Left lobe of liver (tissue), 2 donors: ENCODE data around the gene FIBP. TPM values are rescaled to one million over a fixed set of nuclear protein-coding genes. Genes with fewer than 3 reads are reported as not detected.

ENCODE experiments used
- ATAC-seq: fragments of 200-7000 bp; cut with Tn5 transposase; one replicate; pipeline ENCODE4 v1.9.1; 2020; ENCODE audit warnings: mild to moderate bottlenecking, moderate library complexity
- DNase-seq: peaks from one replicate; pipeline ENCODE4 v3.0.0-alpha.2; 2020; ENCODE audit warnings: low spot score
- total RNA-seq: library from RNA; stranded (reverse); gene quantifications from one replicate; pipeline ENCODE4 v1.2.1, GENCODE V29; 2021
- donor health status: DM: no; HTN: no; CAD: no; lungs with moderate emphysema.
- donor health status: DM: no; HTN: yes; CAD: no.

The FIBP gene
- total RNA-seq, 1 donor from 2014 or later, result 20.3 TPM

DNA sequence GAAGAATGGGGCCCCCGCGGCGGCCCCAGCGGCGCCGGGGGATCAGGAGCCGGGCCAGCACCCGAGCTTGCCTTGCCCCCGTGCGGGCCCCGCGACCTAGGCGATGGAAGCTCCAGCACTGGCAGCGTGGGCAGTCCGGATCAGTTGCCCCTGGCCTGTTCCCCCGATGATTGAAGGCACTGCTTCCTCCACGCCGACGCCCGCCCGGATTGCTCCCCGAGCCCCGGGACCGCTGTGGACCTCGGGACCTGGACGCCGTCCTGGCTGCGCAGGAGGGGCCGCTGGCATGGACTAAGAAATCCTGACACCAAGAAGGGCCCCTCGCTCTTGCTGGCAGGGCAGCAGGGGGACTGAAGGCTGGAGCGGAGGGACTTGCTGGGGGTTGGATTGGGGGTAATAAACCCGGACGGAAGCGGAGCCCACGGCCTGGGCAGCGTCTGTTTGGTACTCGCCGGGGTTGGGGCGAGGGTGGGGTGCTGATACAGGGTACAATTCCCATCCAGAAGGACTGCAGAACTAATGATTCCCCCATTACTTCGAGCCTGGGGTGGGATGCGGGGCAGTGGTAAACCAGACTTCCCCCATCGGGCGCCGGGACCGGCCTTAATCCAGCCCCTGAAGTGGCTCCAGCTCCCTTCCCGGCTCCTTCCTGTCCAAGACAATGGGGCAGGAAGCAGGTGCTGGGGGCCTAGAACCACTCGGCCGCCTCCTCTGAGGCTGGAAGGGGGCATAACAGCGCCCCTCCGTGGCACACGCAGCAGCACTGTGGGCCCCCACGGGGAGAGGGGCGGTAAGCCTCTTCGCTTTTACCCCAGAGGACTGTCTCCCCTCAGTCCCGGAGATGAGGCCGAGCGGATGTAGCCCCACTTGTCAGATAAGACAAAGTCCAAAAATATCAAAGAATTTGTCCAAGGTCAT, 3.2 kb upstream of the FIBP start:
- no peak for DNase-seq
- ATAC-seq, result no peak

DNA sequence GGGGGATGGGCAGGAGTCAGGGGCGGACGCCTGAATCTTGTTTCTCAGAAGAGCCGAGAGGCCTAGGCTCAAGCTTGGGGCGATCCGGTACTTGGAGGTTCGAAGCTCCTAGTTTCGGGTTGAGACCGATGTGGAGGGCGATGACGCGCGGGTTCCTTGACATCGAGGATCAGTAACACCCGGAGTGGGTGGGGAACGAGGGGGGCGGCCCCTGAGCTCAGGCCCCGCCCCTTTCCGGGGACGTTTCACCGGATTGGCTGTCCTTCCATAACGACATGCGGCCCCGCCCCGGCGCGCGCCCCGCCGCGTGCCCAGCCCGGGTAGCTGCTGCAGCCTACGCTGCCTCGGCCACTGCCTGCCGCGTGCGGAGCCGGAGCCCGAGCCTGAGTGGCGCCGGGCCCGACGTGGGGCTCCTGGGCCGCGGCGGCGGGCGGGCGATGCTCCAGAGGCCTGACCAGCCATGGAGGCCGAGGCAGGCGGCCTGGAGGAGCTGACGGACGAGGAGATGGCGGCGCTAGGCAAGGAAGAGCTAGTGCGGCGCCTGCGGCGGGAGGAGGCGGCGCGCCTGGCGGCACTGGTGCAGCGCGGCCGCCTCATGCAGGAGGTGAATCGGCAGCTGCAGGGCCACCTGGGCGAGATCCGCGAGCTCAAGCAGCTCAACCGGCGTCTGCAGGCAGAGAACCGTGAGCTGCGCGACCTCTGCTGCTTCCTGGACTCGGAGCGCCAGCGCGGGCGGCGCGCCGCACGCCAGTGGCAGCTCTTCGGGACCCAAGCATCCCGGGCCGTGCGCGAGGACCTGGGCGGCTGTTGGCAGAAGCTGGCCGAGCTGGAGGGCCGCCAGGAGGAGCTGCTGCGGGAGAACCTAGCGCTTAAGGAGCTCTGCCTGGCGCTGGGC, 2.3 kb upstream of the FIBP start, which contains the start of gene CCDC85B:
CCDC85B (plus strand) TSS at position 350 of the 895 bp plus-strand sequence; CDS start at position 461, 111 bp downstream.
- ATAC-seq (peak; percentile 84), DNase-seq (peak; percentile 97)

DNA sequence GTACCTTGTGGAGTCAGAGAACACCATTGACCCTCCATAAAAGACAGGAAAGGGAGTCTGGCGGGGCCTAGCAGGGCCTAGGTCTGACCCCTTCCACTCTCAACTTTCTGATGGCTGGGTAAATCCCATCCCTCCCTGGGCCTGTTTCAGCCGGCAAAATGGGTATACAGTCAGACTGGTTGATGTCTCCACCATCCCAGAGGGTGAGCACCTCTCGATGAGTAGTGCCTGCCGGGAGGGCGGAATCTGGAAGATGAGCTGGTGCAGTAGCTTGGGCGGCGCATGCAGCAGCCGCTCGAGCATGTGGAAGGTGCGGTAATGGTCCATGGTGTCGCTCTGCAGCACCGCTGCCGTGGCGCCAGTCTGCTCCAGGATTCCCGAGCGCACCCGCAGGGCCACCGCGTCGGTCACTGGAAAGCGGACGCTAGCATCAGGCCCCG, 528 bp downstream of the FIBP start:
- ATAC-seq (no peak), DNase-seq (no peak)

DNA sequence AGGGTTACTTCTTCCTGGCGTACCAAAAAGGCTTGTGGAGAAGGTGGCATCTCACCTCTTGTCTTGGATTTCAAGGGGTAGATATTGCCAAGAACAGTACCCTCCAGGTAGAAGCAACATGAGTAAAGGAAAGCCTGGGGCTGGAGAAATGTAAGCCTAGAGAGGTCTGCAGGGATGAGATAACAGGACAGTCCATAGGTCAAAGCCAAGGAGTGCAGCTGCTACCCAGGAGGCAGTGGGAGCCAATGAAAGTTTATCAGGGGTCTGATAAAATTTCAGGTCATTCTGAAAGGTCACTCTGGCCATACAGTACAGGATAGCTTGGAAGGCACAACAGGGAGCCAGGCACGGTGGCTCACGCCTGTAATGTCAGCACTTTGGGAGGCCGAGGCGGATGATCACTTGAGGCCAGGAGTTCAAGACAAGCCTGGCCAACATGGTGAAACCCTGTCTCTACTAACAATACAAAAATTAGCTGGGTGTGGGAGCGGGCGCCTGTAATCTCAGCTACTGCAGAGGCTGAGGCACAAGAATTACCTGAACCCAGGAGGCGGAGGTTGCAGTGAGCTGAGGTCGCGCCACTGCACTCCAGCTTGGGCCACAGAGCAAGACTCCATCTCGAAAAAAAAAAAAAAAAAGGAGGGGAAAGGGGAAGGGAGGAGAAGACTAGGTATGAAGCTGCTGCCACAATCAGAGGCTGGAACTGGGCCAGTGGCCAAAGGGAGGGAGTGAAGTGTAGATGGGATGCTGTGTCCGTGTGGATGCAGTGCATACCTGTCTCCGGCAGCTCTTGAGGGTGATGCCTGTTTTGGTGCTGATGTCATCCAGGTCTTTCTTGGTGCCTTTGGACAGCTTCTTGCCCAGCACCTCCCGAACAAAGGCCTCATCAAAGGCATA, 1.2 kb downstream of the FIBP start:
- no peak for DNase-seq
- no peak for ATAC-seq

DNA sequence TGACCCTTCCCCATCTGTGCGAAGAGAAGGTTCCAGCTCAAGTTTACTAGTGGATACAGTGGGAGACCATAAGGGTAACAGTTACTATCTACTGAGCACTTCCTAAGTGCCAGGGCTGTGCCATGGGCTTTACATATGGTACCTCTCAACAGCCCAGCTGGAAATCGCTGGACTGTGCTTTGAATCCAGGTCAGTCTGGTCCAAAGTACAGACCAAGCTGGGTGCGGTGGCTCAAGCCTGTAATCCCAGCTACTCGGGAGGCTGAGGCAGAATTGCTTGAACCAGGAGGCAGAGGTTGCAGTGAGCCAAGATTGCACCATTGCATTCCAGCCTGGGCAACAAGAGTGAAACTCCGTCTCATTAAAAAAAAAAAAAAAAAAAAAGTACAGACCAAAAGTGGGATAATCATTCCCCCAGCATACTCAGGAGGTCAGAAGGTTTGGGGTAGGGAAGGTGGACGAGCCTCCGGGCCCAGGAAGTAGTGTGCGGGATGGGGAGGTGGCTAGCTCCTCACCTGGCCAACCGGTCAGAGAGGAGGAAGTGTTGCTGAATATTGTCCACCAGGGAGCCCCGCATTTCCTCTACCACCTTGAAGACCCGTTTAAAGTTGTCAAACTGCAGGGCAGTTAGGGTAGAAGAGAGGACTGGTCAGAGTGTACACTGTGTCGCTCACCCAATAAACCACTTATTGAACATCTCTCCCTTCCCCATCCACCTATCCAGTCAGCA, 2.3 kb downstream of the FIBP start:
- peak; percentile 42 for DNase-seq
- ATAC-seq, result no peak

DNA sequence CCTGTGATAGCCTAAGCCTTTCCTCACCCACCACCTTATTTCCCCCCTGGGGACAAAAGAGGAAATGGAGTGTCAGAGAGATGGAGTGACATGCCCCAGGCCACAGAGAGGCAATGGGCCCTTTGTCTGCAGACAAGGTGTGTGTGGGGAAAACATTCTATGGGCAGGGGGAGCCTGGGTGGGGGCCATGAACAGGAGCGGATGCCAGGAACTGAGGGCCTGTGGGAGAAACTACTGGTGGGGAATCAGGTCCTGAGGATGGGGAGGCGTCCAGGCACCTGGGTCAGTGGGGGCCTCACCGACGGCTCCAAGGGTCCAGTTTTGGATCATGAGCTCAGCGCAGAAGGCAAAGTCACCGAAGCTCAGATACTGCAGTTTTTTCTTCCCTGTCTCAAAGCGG, 3.0 kb downstream of the FIBP start:
- ATAC-seq, result no peak

DNA sequence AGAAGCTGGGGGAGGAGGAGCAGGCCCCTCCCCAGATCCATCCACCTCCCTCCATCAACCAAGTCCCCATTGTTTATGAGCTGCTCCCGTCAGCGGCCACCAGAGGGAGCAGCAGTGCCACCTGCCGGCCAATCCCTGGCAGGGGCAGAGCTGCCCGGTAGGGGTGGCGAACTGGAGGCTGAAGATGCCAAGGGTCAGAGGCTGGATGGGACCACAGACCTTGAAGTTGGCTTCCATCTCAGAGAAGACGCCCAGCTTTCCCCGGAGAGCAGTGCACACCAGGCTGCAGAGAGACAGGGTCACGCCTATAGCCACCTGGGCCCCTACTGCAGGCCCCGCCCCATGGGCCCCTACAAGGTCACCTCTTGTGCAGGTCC, 3.6 kb downstream of the FIBP start:
- DNase-seq, result peak; percentile 80
- peak; percentile 67 for ATAC-seq

More for the DNA sequence above, 3.0 kb downstream of the FIBP start:
- no peak for DNase-seq

DNA sequence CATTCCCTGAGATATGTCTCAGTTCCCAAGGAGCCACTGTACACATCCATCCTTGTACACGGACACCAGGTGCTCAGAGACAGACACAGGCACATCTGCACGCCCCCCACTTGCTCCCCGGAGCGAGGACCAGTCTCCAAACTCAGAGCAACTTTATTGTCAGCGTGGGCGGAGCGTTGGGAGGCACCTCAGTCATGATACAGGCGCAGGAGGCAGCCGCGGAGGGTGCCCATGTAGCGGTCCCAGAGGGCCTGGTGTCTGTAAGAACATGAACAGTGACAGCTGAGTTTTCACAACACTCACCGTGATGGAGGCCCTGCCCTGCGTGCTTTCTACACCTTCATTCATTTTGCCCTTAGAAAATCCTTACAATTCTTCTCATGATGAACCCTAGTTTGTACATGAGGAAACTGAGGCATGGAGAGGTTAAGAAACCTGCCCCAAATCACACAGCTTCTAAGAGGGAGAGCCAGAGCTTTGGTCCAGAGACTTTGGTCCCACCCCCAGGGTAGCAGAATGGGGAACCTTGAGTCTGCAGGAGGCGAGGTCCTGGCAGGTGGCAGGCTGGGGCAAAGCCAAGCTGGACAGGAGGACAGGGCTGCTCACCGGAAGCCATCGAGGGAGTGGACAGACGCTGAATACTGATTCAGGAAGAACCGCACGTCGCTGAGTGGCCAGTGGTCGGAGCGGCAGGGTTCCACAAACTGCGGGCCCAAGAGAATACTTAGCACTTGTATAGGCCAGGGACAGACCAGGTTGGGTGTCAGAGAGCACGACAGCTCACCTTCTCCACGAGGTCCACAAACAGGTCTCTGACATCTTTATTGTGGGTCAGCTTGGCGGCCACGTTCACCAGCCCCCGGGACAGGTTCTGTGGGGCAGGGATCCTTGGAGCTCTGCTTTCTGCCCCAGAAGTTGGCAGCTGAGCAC, 4.2 kb downstream of the FIBP start:
- ATAC-seq (no peak), DNase-seq (peak; percentile 46)

DNA sequence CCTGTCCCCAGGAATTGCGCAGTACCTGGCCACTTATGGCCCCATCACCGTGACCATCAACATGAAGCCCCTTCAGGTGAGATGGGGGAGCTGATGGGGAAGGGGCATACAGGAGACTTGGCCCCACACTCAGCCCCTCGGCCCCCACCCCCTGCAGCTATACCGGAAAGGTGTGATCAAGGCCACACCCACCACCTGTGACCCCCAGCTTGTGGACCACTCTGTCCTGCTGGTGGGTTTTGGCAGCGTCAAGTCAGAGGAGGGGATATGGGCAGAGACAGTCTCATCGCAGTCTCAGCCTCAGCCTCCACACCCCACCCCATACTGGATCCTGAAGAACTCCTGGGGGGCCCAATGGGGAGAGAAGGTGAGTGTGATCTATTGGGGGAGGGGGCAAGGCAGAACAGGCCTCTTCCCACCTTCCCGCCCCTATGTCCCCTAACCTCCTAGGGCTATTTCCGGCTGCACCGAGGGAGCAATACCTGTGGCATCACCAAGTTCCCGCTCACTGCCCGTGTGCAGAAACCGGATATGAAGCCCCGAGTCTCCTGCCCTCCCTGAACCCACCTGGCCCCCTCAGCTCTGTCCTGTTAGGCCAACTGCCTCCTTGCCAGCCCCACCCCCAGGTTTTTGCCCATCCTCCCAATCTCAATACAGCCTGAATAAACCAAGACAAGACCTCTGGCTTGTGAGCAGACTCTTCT, 5.1 kb downstream of the FIBP start:
- no peak for ATAC-seq
- DNase-seq, result peak; percentile 37

DNA sequence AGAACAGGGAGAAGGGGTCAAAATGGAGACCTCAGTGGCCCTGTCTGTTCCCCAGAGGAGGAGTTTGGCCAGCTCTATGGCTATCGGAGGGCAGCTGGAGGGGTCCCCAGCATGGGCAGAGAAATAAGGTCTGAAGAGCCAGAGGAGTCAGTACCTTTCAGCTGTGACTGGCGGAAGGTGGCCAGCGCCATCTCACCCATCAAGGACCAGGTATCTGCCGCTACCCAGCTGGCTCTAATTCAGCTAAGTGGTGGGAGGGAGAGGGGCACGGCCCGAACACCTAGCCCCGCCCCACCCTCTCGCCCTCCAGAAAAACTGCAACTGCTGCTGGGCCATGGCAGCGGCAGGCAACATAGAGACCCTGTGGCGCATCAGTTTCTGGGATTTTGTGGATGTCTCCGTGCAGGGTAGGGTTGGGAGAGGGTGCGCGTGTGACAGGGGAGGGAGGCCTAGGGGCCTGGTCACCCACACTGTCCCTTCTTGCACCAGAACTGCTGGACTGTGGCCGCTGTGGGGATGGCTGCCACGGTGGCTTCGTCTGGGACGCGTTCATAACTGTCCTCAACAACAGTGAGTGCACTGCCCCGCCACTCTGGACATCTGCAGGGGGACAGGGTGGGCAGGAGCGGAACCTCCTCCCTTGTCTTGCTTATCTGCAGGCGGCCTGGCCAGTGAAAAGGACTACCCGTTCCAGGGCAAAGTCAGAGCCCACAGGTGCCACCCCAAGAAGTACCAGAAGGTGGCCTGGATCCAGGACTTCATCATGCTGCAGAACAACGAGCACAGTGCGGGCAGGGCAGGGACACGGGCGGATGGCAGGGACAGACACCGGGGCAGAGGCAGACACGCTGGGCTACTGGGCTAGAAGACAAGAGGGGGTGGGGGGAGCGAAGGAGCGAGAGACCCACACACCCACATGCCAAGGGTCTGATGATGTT, 5.9 kb downstream of the FIBP start:
- DNase-seq (peak; percentile 43), ATAC-seq (no peak)

DNA sequence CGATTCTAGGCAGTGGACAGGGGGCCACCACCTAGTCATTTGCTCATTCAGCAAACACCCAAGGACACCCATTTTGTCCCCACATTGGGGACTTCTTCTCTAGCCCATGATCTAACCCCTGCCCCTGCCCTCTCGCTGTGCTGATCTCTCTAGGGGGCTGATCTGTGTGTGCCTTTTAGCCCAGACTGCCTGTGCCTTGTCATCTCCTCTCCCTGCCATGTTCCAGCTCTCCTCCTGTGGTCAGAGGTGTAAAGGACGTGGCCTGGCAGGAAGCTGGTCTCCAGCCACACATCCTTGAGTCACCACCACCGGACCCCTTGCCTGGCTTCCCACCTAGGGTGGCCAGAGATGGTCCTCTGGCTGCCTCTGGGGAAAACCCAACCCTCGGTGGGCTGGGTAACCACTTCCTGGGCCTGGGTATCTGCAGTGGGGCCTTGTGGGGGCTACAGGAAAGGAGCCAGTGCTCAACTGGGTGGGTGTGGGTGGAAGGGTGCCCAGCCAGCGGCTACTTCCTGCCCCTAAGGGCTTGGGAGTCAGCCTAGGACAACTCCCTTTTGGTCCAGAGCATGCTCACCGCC, 7.3 kb downstream of the FIBP start:
- ATAC-seq, result no peak
- no peak for DNase-seq

DNA sequence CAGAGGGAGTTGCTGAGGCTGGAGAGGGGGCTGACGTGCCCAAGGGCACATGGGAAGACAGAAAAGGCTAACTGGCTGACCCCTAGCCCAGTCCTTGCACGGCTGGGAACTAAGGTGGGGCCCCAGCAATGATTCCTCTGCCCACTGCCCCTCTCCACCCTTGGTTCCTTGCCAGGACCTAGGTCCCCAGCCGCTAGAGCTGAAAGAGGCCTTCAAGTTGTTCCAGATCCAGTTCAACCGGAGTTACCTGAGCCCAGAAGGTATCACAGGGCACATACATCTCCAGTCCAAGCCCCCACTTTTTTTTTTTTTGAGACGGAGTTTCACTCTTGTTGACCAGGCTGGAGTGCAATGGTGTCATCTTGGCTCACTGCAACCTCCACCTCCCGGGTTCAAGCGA, 8.2 kb downstream of the FIBP start:
- ATAC-seq, result no peak
- no peak for DNase-seq

DNA sequence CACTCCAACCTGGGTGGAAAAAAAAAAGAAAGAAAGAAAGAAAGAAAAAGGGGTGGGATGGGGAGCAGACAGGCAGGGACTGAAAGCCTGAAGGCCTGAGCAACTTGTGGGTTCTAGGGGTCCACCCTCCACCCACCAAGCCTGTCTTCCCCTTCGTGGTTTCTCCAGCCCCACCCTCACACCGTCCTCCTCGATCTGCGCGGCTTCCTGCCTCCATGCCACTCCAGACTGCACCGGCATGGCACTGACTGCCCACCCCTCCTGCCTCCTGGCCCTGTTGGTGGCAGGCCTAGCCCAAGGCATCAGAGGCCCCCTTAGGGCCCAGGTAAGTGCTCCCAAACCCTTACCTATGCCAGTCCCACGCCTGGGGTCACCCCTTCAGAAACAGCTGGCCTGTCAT, 8.7 kb downstream of the FIBP start, which contains the start of gene CTSW:
CTSW (plus strand) TSS at position 221 of the 400 bp plus-strand sequence; CDS start at position 239, 18 bp downstream.
- DNase-seq (no peak), ATAC-seq (no peak)

DNA sequence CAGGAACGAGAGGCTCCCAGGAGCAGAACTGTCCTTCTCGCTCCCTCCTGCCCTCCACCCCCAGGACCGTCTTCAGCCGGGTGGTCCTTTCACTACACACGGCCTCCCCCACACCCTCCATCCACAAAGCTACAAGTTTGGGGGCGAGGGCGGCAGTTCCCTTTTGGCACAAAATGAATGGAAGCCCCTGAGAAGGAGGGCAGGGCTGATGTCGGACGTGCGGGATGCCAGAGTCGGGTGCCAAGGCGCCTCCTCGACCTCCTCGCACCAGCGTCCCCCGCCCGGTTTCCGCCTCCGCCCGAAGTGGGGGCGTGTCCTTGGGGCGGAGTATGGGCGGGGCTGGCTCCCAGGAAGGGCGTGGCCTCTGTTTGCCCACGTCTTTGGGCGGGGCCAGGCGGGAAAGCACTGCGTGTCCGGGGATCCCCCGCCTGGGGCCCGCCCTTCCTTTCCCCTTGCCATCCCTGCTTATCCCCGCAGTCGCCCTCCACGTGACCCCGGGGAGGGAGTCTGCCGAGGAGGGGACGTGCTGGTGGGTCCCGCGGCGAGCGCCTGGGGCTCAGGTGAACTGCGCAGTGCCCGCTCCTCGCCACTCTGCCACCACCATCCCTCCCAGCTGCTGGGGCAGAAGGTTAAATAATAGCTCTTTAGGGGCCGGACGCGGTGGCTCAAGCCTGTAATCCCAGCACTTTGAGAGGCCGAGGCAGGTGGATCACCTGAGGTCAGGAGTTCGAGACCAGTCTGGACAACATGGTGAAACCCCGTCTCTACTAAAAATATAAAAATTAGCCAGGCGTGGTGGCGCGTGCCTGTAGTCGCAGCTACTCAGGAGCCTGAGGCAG, 14.7 kb downstream of the FIBP start:
- ATAC-seq, result peak; percentile 97
- peak; percentile 93 for DNase-seq

DNA sequence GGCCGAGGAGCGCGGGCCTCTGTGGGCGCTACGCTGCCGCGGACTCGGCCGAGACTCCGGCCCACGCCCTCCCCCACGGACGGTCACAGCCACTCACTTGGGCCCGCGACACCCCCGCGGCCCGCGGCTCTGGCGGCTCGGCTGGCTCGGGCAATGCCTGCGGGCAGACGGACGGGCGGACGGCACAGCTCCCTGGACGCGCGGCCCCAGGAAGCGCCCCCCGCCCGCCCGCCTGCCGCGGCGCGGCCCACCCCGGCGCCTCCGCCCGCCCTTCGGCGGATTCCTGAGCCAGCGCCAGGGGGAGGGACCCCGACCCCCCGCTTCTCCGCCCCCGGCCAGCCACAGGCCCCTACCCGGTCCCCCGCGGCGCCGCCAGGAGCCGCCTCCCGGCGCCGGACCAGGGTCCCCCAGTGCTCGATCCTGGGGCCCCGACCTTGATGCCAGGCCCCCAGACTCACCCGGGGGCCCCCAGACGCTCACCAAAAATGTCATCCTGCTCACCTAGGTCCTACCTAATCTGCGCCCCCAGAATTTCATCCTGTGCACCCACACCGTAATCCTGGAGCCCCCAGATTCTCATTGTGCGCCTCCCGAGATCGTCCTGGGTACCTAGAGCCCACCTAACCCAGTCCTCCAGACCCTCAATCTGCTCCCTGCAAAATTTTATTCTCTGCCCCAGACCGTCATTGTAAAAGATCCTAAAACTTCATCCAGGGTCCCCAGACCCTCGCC, 15.5 kb downstream of the FIBP start, which contains the start of gene EFEMP2:
EFEMP2 (minus strand) TSS at position 215 of the 732 bp plus-strand sequence. CDS start 446 bp downstream, outside the sequence.
- DNase-seq (no peak), ATAC-seq (peak; percentile 2)
